Muscle of back (tissue), 11 donors: Measurements from ENCODE around the gene MTX1. TPM values are rescaled to one million over a fixed set of nuclear protein-coding genes. Genes with fewer than 3 reads are reported as not detected.
"Not testable (repeated sequence)": the region's sequence is repeated elsewhere in the genome, so short reads cannot be mapped to it uniquely, and the experiment has no call there.

Source experiments
- DNase-seq, 3 donors: peaks; one replicate each; pipeline versions ENCODE4 v3.0.0 to v3.0.0-alpha.2; 2013
- polyA plus RNA-seq, 10 donors: library from polyadenylated mRNA; unstranded; fragments of 120-200 nt; gene quantifications; one replicate each; pipeline ENCODE4 v1.2.1, GENCODE V29; 2013; ENCODE audit not compliant: insufficient read length in 10 of 10

The MTX1 gene
- polyA plus RNA-seq, 10 donors: 16.3 to 26.1 (median 21.6) TPM

- DNase-seq: peak; percentile 64 to 94 (median 90)
These were observed 23.8 kb downstream of the MTX1 start for GRCh38 chr1:155232001-155232978.

DNA sequence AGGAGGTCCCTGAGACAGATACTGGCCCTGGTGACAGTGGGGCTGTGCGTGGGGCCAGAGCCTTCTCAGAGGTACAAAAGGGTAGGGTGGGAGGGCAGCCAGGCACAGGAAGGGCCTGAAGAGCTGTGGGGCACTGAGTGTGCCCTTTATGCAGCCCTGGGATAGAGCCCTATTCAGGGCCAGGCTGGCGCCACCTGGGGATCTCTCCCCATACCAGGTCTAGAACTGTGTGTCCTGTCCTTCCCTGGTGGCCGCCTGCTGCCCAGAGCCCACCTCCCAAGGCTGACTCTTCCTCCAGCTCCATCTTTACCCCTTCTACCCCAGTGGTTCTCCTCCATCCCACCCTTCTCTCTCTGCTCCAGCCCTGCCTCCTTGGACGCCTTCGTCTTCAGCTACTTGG lies 25.0 kb downstream of the MTX1 start:
- DNase-seq: not testable (repeated sequence)

DNA sequence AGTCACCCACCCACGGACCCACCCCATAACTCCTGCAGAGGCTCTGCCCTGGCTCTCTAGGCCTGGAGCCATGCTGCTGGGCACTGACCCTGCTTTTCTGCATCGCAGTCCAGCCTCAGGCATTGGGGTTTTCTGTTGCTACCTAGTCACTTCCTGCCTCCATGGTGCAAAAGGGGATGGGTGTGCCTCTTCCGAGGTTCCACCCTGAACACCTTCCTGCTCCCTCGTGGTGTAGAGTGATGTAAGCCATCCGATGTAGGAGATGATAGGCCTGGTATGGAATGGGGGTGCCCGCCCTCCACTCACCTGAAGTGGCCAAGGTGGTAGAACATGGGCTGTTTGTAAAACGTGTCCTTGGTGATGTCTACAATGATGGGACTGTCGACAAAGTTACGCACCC lies 26.9 kb downstream of the MTX1 start:
- DNase-seq: not testable (repeated sequence)

- DNase-seq: no peak
These were observed 28.0 kb downstream of the MTX1 start for GRCh38 chr1:155236451-155236850.

- peak; percentile 79 to 89 (median 83) for DNase-seq
These were observed 32.7 kb downstream of the MTX1 start for GRCh38 chr1:155241069-155241679.

DNA sequence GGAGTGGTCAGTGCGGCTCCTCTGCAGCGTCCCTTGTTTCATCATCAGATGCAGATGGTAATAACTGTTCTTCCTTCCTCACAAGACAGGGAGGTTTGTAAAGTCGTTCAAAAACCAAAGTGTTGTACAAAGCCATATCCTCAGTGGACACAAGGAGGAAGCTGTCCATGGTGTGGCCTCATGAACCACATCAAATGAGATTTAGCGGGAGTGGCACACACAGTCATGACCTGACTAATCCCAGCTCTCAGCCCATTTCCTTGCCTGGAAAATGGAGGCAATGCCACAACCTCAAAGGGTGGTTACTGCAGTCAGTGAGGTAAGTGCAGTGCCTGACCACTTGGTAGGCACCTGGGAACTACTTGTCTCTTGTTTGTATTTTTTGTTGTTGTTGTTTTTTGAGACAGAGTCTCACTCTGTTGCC lies 33.4 kb downstream of the MTX1 start:
- no peak for DNase-seq

DNA sequence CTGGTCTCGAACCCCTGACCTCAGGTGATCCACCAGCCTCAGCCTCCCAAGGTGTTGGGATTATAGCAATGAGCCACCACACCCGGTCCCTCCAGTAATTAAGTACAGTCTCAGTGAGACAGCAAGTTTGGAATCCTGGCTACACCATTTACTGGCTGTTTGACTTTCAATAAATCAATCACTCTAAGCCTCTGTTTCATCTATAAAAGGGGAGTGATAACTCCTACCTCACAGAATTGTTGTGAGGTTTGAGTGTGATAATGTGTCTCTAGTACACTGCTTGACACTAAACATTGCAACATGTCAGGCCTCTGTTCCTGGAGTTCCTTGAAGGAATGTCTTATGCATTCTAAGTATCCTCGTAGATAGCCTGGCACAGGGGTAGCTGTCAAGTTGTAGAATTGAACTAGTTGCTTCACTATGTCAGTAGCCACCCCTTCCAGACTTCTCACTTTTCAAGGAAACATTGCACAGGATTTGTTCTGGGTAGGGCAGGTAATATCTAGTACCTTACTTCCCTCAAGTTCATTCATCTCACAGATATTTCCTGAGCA lies 34.4 kb downstream of the MTX1 start:
- no peak for DNase-seq

DNA sequence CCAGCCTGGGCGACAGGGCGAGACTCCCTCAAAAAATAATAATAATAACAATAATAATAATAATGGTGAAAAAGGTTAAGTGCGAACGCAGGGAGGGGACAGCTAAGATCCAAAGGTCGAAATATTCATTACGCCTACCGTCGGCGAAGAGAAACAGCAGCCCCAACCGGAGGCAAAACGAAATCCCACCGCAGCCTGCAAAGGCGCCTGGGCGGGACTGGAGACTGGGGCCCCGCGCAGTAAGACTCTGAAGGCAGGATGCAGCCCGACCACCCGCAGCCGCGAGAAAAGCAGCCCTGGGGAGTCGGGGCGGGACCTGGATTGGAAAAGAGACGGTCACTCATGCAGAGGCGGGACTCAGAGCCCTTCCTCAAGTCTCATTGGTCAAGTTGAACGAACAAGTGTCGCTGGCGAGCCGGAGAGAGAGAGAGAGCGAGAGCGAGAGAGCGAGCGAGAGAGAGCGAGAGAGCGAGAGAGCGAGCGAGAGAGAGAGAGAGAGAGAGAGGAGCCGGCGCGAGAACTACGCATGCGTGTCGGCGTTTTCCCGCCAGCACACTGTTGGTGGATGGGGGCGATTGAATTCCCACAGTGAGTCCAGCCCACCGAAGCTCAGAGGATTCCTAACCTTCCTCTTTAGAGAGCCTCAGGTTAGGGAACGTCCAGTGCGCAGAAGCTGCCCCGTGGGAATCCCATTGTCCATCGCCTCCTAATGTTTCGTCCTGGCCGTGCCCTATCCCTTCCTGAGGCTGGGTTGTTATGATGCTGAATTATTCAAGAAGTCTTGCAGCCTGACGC lies 36.1 kb downstream of the MTX1 start:
- DNase-seq: peak; percentile 98 to 100 (median 99)

DNA sequence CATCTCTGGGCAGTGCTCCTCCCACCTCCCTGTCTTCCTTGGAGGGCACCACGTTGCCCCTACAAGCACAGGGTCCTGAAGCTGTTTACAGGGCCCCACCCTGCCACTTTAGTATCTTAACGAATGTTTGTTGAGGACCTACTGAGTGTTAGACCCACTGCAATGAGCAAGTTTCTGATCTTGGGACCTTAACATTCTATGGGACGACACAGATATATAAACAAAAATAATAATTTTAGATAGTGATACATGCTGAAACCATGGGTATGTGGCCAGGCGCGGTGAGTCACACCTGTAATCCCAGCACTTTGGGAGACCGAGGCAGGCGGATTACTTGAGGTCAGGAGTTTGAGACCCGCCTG lies 36.6 kb downstream of the MTX1 start:
- no peak for DNase-seq

DNA sequence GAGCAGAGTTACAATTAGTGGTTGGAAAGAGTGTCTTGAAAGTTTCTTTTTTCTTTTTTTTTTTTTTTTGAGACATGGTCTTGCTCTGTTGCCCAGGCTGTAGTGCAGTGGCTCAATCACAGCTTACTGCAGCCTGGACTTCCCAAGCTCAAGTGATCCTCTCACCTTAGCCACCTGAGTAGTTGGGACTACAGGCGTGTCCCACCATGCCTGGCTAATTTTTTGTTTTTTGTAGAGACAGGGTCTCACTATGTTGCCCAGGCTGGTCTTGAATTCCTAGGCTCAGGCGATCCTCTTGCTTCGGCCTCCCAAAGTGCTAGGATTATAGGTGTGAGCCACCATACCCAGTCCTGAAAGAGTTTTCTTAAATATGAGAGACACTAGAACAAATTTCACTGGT lies 38.3 kb downstream of the MTX1 start:
- not testable (repeated sequence) for DNase-seq

GRCh38 chr1:155247667-155248553 lies 39.4 kb downstream of the MTX1 start:
- DNase-seq: no peak

- no peak for DNase-seq
These were observed 41.7 kb downstream of the MTX1 start for GRCh38 chr1:155250246-155250632.

DNA sequence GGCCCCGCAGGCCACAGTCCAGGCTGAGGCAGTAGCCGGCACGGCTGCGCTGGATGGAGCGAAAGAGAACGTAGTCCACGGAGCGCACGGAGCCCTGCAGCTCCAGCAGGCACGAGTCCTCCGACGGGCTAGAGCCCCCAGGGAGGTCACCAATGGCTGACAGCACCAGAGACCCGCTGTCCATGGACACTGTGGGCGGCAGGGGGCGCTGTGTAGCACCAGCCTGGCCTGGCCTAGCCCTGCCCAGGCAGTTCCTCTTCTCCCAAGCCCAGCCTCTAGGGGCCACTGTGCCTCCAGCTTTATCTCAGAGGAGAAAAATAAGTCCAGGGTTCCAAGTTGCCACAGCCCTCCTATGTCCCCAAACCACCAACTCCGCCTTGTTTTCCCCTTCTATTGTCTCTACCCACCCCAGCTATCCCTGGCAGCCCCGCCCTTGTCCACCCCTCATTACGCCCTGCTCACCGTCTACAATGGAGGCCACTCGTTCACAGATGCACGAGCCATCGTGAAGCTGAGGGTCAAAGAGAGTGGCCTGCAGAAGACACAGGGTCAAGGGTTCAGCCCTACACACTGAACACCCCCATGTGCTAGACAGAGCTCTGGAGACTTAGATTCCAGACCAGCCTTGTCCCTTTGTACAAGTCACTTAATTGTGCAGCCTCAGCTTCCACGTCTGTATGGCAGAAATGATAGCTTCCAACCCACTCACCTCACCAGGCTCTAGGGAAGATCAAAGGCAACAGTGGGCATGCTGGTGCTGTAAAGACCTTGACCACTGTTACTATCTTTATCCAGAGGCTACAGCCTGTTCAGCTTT lies 42.3 kb downstream of the MTX1 start:
- DNase-seq: peak; percentile 89 to 95 (median 91)

DNA sequence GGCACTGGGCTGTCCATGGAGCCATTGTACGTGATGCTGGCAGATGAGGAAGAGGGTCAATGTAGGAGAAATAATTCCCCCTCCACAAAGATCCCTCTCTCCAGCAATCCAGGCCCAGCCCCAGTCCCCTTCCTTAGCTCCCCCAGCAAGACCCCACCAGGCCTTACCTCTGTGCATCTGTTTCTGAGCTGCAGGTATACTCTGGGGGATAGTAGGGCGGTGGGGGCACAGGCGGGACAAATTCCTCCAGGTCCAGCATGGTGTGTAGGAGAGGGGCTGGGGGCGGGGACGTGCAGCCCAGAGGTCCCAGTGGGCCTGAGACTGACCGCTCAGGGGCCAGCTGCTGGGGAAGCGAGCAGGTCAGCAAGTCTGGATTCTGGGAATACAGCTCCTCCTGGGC lies 43.1 kb downstream of the MTX1 start:
- no peak for DNase-seq

DNA sequence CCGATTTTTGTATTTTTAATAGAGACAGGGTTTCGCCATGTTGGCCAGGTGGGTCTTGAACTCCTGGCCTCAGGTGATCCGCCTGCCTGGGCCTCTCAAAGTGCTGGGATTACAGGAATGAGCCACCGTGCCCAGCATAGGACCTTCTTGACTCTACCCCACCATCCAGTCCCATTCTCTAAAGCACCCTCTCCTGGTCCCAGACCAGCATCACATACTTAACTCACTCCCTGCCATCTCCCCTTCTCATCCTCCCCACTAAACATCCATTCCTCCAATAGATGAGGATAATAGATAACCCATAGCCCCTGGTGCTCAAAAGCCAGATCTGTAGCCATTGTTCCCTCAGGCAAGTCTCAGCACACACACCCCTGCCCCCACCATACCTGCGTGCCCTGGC lies 44.7 kb downstream of the MTX1 start:
- no peak for DNase-seq

GRCh38 chr1:155253797-155254196 lies 45.3 kb downstream of the MTX1 start:
- no peak for DNase-seq

DNA sequence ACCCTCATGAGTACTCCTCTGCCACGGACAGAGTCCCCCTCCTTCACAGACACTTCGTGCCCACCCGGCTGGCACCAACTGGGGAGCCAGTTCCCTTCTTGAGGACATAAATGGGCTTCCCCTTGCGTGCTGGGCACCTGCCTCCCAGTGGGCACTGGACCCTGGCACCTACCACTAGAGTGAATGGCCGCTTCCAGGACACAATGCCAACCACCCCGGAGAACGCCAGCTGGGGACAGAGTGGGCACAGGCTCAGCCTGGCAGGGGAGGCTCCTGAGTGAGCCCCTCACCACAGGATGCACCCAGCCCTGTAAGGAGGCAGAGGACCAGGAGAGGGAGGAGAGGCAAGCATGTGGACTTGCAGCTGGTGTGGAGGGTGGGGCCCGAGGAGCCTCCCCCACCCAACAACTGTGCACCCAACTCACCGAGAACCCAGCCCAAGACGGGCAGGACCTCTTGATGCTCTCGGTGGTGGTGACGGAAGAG lies 45.8 kb downstream of the MTX1 start:
- DNase-seq: no peak

- DNase-seq: peak in 1 of 3 donors; percentile 68
These were observed 46.3 kb downstream of the MTX1 start for GRCh38 chr1:155254714-155255242.

GRCh38 chr1:155255243-155256007 lies 46.9 kb downstream of the MTX1 start, which contains the start of gene ENTREP3:
ENTREP3 (minus strand) TSS chr1:155255483; CDS start chr1:155254877, 606 bp downstream.
- DNase-seq: peak; percentile 84 to 97 (median 93)
